Measurements from ENCODE around the gene SAV1. TPM values are rescaled to one million over a fixed set of nuclear protein-coding genes. Genes with fewer than 3 reads are reported as not detected.

The SAV1 gene
- polyA plus RNA-seq, 3 donors: 37.4 to 44.2 (median 39.3) TPM

Other genes with a start within 250 kb of the SAV1 start
- 10 to 100 TPM; 45.9 to 61.2 (median 55.8) TPM for gene MAP4K5, start 135.7 kb downstream of the SAV1 start, polyA plus RNA-seq (ENCODE audit: insufficient read length in 3 of 3)
- 10 to 100 TPM in 1 of 3 donors, 1 to 10 TPM in 2; 7.9 to 11.0 (median 8.5) TPM for gene ATL1, start 108.2 kb downstream of the SAV1 start, polyA plus RNA-seq (ENCODE audit: insufficient read length in 3 of 3)
- gene NIN, start 162.9 kb upstream of the SAV1 start, polyA plus RNA-seq (ENCODE audit: insufficient read length in 3 of 3): 10 to 100 TPM; 35.0 to 38.3 (median 35.4) TPM
- gene ABHD12B, start 203.7 kb upstream of the SAV1 start, polyA plus RNA-seq (ENCODE audit: insufficient read length in 3 of 3): 1 to 10 TPM in 2 of 3 donors, under 1 TPM in 1; 0.81 to 1.3 (median 1.0) TPM